ENCODE measurements around the gene MEP1A. TPM values are rescaled to one million over a fixed set of nuclear protein-coding genes. Genes with fewer than 3 reads are reported as not detected.
"Not testable (repeated sequence)": the region's sequence is repeated elsewhere in the genome, so short reads cannot be mapped to it uniquely, and the experiment has no call there.

MEP1A gene
- total RNA-seq, 2 experiments from 2014 or later: not detected

GRCh38 chr6:46828939-46829338 is 35.8 kb downstream of the MEP1A start:
- Mint-ChIP-seq H3K36me3 (ENCODE audit: low read depth) (no peaks in the 10 kb centered on the region), H3K27ac (no peak overlapping the region), H3K9me3 (no peaks in the 10 kb centered on the region), H3K27me3 (peaks cover 19% of the 10 kb centered on the region), H3K4me3 (no peak overlapping the region), H3K4me1 (no peaks in the 10 kb centered on the region)
- DNase-seq: no peak
- CTCF ChIA-PET: no interaction called here
- POLR2A ChIA-PET: no interaction called here

- H3K36me3 Mint-ChIP-seq (ENCODE audit: low read depth): no peaks in the 10 kb centered on the region
- peaks cover 8% of the 10 kb centered on the region for H3K27me3 Mint-ChIP-seq
- no peak overlapping the region for H3K4me3 Mint-ChIP-seq
- H3K27ac Mint-ChIP-seq: no peak overlapping the region
- CTCF ChIA-PET: no interaction called here
- no peak for DNase-seq
- POLR2A ChIA-PET: no interaction called here
- no peaks in the 10 kb centered on the region for H3K4me1 Mint-ChIP-seq
- H3K9me3 Mint-ChIP-seq: no peaks in the 10 kb centered on the region
Measured at GRCh38 chr6:46832816-46833215, 39.6 kb downstream of the MEP1A start.

- POLR2A ChIA-PET; H3K4me1 Mint-ChIP-seq; H3K4me3 Mint-ChIP-seq; H3K27ac Mint-ChIP-seq; H3K9me3 Mint-ChIP-seq; DNase-seq; H3K27me3 Mint-ChIP-seq; H3K36me3 Mint-ChIP-seq (ENCODE audit: low read depth): not testable (repeated sequence)
- CTCF ChIA-PET: interaction anchor here (0.7 kb wide), 1 partner anchor 1136 kb away, joined by 3 read pairs; no protein-coding TSS in a partner anchor
Measured at GRCh38 chr6:46834257-46834916, 41.2 kb downstream of the MEP1A start.

GRCh38 chr6:46834991-46835390 is 41.8 kb downstream of the MEP1A start:
- DNase-seq; H3K27me3 Mint-ChIP-seq; H3K36me3 Mint-ChIP-seq (ENCODE audit: low read depth); POLR2A ChIA-PET; H3K4me3 Mint-ChIP-seq; H3K9me3 Mint-ChIP-seq; H3K4me1 Mint-ChIP-seq; H3K27ac Mint-ChIP-seq: not testable (repeated sequence)
- CTCF ChIA-PET: interaction anchor here (0.7 kb wide), 1 partner anchor 1135 kb away, joined by 3 read pairs; no protein-coding TSS in a partner anchor

- H3K4me3 Mint-ChIP-seq: no peak overlapping the region
- H3K4me1 Mint-ChIP-seq: no peaks in the 10 kb centered on the region
- CTCF ChIA-PET: interaction anchor here (0.6 kb wide), 1 partner anchor 101 kb away, joined by 3 read pairs; no protein-coding TSS in a partner anchor
- POLR2A ChIA-PET: no interaction called here
- no peak for DNase-seq
- no peaks in the 10 kb centered on the region for H3K36me3 Mint-ChIP-seq (ENCODE audit: low read depth)
- H3K27ac Mint-ChIP-seq: no peak overlapping the region
- no peaks in the 10 kb centered on the region for H3K27me3 Mint-ChIP-seq
- peaks cover 17% of the 10 kb centered on the region for H3K9me3 Mint-ChIP-seq
Measured at GRCh38 chr6:46838033-46838432, 44.8 kb downstream of the MEP1A start.

GRCh38 chr6:46842252-46842846 is 49.2 kb downstream of the MEP1A start:
- DNase-seq; H3K4me1 Mint-ChIP-seq; POLR2A ChIA-PET; H3K36me3 Mint-ChIP-seq (ENCODE audit: low read depth); H3K27ac Mint-ChIP-seq; H3K4me3 Mint-ChIP-seq; H3K27me3 Mint-ChIP-seq; CTCF ChIA-PET: not testable (repeated sequence)
- H3K9me3 Mint-ChIP-seq: peaks cover 18% of the 10 kb centered on the region

- peaks cover 7% of the 10 kb centered on the region for H3K4me1 Mint-ChIP-seq
- no peak overlapping the region for H3K4me3 Mint-ChIP-seq
- ChIA-PET CTCF (no interaction called here), POLR2A (no interaction called here)
- H3K27ac Mint-ChIP-seq: no peak overlapping the region
- DNase-seq: no peak
- peaks cover 16% of the 10 kb centered on the region for H3K27me3 Mint-ChIP-seq
- H3K9me3 Mint-ChIP-seq: peaks cover 16% of the 10 kb centered on the region
- no peaks in the 10 kb centered on the region for H3K36me3 Mint-ChIP-seq (ENCODE audit: low read depth)
Measured at GRCh38 chr6:46845126-46845525, 51.9 kb downstream of the MEP1A start.

- POLR2A ChIA-PET: interaction anchor here (0.7 kb wide), 1 partner anchor 195 kb away, joined by 3 read pairs; no protein-coding TSS in a partner anchor
Measured at GRCh38 chr6:46848684-46849360, 55.6 kb downstream of the MEP1A start.

GRCh38 chr6:46849361-46849690 is 56.1 kb downstream of the MEP1A start:
- H3K4me1 Mint-ChIP-seq: peaks cover 7% of the 10 kb centered on the region

More at GRCh38 chr6:46848684-46849360, 55.6 kb downstream of the MEP1A start:
- CTCF ChIA-PET: interaction anchor here (0.6 to 1.3 kb wide), 3 partner anchors 12 to 197 kb away, joined by 3 to 5 read pairs (median 3); no protein-coding TSS in a partner anchor
- Mint-ChIP-seq H3K36me3 (ENCODE audit: low read depth) (no peaks in the 10 kb centered on the region), H3K4me3 (no peak overlapping the region), H3K4me1 (peaks cover 7% of the 10 kb centered on the region), H3K9me3 (no peaks in the 10 kb centered on the region), H3K27ac (no peak overlapping the region), H3K27me3 (peaks cover 18% of the 10 kb centered on the region)
- peak; percentile 60 for DNase-seq

GRCh38 chr6:46850792-46851191 is 57.6 kb downstream of the MEP1A start:
- peaks cover 7% of the 10 kb centered on the region for H3K4me1 Mint-ChIP-seq

More at GRCh38 chr6:46849361-46849690, 56.1 kb downstream of the MEP1A start:
- Mint-ChIP-seq H3K36me3 (ENCODE audit: low read depth) (no peaks in the 10 kb centered on the region), H3K9me3 (no peaks in the 10 kb centered on the region), H3K4me3 (no peak overlapping the region), H3K27me3 (peaks cover 20% of the 10 kb centered on the region), H3K27ac (no peak overlapping the region)
- ChIA-PET POLR2A (interaction anchor here (0.7 kb wide), 1 partner anchor 194 kb away, joined by 3 read pairs; no protein-coding TSS in a partner anchor), CTCF (interaction anchor here (0.6 to 1.3 kb wide), 2 partner anchors 12 to 196 kb away, joined by 3 to 5 read pairs; no protein-coding TSS in a partner anchor)
- DNase-seq: no peak

GRCh38 chr6:46851576-46851975 is 58.4 kb downstream of the MEP1A start:
- DNase-seq; H3K4me1 Mint-ChIP-seq; H3K4me3 Mint-ChIP-seq; CTCF ChIA-PET; H3K36me3 Mint-ChIP-seq (ENCODE audit: low read depth); H3K9me3 Mint-ChIP-seq; H3K27ac Mint-ChIP-seq; POLR2A ChIA-PET: not testable (repeated sequence)
- H3K27me3 Mint-ChIP-seq: peaks cover 20% of the 10 kb centered on the region

More at GRCh38 chr6:46850792-46851191, 57.6 kb downstream of the MEP1A start:
- CTCF ChIA-PET: no interaction called here
- Mint-ChIP-seq H3K4me3 (no peak overlapping the region), H3K36me3 (ENCODE audit: low read depth) (no peaks in the 10 kb centered on the region), H3K9me3 (no peaks in the 10 kb centered on the region), H3K27me3 (peaks cover 20% of the 10 kb centered on the region), H3K27ac (no peak overlapping the region)
- POLR2A ChIA-PET: no interaction called here
- no peak for DNase-seq

- H3K27ac Mint-ChIP-seq; POLR2A ChIA-PET; H3K27me3 Mint-ChIP-seq; H3K4me1 Mint-ChIP-seq; H3K36me3 Mint-ChIP-seq (ENCODE audit: low read depth); H3K9me3 Mint-ChIP-seq; CTCF ChIA-PET; H3K4me3 Mint-ChIP-seq: not testable (repeated sequence)
- DNase-seq: peak; percentile 24
Measured at GRCh38 chr6:46855966-46856365, 62.8 kb downstream of the MEP1A start.

- no peak for DNase-seq
- H3K27me3 Mint-ChIP-seq: no peaks in the 10 kb centered on the region
- ChIA-PET POLR2A (no interaction called here), CTCF (no interaction called here)
- no peak overlapping the region for H3K27ac Mint-ChIP-seq
- no peaks in the 10 kb centered on the region for H3K9me3 Mint-ChIP-seq
- no peaks in the 10 kb centered on the region for H3K4me1 Mint-ChIP-seq
- H3K36me3 Mint-ChIP-seq (ENCODE audit: low read depth): no peaks in the 10 kb centered on the region
- no peak overlapping the region for H3K4me3 Mint-ChIP-seq
Measured at GRCh38 chr6:46862381-46862780, 69.2 kb downstream of the MEP1A start.
